ENCODE results near the gene SEZ6L.

- TF ChIP-seq HDAC2 (IDR thresholded peaks at IDR 0.05) (no peak), EGR1 (IDR thresholded peaks at IDR 0.05; ENCODE audit: borderline replicate concordance in 1 of 2, low read depth in 2 of 2, low read length in 2 of 2) (no peak), NFXL1 (IDR thresholded peaks at IDR 0.05; ENCODE audit: borderline replicate concordance) (no peak), HDAC6 (IDR thresholded peaks at IDR 0.05; ENCODE audit: unreplicated experiment) (no peak), POLR2AphosphoS5 (IDR thresholded peaks at IDR 0.05; ENCODE audit: low read length) (no peak), ZBED1 (IDR thresholded peaks at IDR 0.05; ENCODE audit: borderline replicate concordance) (no peak), MAX (IDR thresholded peaks at IDR 0.05; ENCODE audit: low read depth, low read length) (no peak)
- TF ChIP-seq, protein P1, sequence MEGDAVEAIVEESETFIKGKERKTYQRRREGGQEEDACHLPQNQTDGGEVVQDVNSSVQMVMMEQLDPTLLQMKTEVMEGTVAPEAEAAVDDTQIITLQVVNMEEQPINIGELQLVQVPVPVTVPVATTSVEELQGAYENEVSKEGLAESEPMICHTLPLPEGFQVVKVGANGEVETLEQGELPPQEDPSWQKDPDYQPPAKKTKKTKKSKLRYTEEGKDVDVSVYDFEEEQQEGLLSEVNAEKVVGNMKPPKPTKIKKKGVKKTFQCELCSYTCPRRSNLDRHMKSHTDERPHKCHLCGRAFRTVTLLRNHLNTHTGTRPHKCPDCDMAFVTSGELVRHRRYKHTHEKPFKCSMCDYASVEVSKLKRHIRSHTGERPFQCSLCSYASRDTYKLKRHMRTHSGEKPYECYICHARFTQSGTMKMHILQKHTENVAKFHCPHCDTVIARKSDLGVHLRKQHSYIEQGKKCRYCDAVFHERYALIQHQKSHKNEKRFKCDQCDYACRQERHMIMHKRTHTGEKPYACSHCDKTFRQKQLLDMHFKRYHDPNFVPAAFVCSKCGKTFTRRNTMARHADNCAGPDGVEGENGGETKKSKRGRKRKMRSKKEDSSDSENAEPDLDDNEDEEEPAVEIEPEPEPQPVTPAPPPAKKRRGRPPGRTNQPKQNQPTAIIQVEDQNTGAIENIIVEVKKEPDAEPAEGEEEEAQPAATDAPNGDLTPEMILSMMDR (IDR thresholded peaks at IDR 0.05 in 2 of 3, conservative IDR thresholded peaks at IDR 0.05 in 1 of 3; ENCODE audit: control insufficient read depth in 2 of 3, extremely low read depth in 1 of 3, insufficient read depth in 1 of 3, low read depth in 3 of 3, low read length in 3 of 3): no peak
These were observed 139.2 kb downstream of the SEZ6L start for GRCh38 chr22:26308467-26308866.
